ENCODE results near the gene AMN.

DNA sequence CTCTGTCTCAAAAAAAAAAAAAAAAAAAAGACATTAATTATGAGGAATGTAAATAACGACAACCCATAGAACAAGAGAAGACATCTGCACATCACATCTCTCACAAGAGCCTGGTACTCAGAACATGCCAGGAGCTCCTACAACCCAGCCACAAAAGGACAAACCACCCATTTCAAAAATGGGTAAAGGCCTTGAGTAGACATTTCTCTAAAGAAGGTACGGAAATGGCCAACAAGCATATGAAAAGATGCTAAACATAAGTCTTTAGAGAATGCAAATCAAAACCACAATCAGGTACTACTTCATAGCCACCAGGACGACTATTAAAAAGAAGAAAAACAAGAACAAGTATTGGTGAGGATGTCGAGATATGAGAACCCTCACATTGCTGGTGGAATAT is 13.3 kb downstream of the AMN start:
- no peak for TF ChIP-seq EZH2phosphoT487 (IDR thresholded peaks at IDR 0.05; ENCODE audit: unreplicated experiment)
- TF ChIP-seq, protein P1, sequence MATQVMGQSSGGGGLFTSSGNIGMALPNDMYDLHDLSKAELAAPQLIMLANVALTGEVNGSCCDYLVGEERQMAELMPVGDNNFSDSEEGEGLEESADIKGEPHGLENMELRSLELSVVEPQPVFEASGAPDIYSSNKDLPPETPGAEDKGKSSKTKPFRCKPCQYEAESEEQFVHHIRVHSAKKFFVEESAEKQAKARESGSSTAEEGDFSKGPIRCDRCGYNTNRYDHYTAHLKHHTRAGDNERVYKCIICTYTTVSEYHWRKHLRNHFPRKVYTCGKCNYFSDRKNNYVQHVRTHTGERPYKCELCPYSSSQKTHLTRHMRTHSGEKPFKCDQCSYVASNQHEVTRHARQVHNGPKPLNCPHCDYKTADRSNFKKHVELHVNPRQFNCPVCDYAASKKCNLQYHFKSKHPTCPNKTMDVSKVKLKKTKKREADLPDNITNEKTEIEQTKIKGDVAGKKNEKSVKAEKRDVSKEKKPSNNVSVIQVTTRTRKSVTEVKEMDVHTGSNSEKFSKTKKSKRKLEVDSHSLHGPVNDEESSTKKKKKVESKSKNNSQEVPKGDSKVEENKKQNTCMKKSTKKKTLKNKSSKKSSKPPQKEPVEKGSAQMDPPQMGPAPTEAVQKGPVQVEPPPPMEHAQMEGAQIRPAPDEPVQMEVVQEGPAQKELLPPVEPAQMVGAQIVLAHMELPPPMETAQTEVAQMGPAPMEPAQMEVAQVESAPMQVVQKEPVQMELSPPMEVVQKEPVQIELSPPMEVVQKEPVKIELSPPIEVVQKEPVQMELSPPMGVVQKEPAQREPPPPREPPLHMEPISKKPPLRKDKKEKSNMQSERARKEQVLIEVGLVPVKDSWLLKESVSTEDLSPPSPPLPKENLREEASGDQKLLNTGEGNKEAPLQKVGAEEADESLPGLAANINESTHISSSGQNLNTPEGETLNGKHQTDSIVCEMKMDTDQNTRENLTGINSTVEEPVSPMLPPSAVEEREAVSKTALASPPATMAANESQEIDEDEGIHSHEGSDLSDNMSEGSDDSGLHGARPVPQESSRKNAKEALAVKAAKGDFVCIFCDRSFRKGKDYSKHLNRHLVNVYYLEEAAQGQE (IDR thresholded peaks at IDR 0.05; ENCODE audit: unreplicated experiment): no peak
- TF ChIP-seq, protein P2, sequence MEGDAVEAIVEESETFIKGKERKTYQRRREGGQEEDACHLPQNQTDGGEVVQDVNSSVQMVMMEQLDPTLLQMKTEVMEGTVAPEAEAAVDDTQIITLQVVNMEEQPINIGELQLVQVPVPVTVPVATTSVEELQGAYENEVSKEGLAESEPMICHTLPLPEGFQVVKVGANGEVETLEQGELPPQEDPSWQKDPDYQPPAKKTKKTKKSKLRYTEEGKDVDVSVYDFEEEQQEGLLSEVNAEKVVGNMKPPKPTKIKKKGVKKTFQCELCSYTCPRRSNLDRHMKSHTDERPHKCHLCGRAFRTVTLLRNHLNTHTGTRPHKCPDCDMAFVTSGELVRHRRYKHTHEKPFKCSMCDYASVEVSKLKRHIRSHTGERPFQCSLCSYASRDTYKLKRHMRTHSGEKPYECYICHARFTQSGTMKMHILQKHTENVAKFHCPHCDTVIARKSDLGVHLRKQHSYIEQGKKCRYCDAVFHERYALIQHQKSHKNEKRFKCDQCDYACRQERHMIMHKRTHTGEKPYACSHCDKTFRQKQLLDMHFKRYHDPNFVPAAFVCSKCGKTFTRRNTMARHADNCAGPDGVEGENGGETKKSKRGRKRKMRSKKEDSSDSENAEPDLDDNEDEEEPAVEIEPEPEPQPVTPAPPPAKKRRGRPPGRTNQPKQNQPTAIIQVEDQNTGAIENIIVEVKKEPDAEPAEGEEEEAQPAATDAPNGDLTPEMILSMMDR (conservative IDR thresholded peaks at IDR 0.05; ENCODE audit: low read depth in 2 of 2): no peak
- no peak for TF ChIP-seq POLR2AphosphoS5 (IDR thresholded peaks at IDR 0.05; ENCODE audit: low read depth)

Data from GM23338 (cell line).